GM19238 (cell line): ENCODE measurements around the gene PPP1CB.
"Not testable (repeated sequence)": the region's sequence is repeated elsewhere in the genome, so short reads cannot be mapped to it uniquely, and the experiment has no call there.

Source experiments
- DNase-seq: peaks from one replicate; pipeline ENCODE4 v3.0.0; 2011; ENCODE audit warnings: low spot score; ENCODE audit not compliant: insufficient read length

PPP1CB gene

DNA sequence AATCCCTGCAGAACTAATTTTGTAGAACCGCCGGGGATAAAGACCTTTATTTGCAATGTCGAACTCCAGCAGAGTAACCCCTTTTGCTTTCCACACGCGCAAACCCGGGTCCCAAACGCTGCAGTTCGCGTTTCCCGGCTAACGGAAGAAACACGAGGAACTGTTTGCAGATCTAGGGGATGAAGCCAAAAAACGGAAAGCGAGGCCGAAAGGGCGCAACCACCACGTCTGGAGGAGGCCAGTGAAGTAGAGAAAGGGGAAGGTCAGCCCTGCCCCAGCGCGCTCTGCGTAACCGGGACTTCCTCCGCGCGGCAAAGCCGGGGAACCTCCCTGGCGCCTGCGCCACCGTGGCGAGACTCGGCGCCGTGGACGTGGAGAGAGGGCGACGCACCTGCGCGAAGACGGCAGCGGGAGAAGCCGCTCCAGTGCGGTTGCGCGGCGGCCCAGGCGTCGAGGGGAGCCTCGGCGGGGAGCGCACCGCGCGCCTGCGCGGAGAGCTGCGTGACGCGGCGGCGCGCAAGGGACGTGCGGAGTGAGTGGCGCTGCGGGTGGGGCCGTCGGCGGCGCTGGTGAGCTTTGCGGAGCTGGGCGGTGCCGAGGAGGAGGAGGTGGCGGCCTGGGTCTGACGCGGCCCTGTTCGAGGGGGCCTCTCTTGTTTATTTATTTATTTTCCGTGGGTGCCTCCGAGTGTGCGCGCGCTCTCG is at the start of gene PPP1CB:
TSS of gene PPP1CB (plus strand) at position 579 of the 704 bp plus-strand sequence. CDS start 295 bp downstream, outside the sequence.
- DNase-seq, result peak; percentile 84

GRCh38 chr2:28702415-28702861 is 49.2 kb upstream of the PPP1CB start:
- no peak for DNase-seq

GRCh38 chr2:28702878-28703277 is 48.8 kb upstream of the PPP1CB start:
- no peak for DNase-seq

DNA sequence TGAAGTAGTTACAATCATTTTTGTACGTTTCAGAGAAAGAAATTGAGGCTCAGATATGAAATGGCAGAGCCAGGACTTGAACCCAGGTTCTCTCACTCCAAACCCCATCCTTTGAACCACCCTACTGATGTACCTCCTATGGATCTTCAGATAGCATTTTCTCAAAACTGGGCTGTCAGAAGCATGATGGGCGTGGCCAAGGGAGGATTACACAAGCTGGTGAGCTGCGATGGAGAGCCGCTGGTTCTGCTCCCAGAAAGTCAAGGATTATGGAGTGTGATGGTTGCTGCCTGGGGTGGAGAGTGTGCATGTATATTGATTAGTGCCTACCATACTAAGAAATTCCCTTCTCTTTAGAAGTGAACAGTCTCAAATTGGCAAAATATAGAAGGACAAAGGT is 47.0 kb upstream of the PPP1CB start:
- DNase-seq, result no peak

DNA sequence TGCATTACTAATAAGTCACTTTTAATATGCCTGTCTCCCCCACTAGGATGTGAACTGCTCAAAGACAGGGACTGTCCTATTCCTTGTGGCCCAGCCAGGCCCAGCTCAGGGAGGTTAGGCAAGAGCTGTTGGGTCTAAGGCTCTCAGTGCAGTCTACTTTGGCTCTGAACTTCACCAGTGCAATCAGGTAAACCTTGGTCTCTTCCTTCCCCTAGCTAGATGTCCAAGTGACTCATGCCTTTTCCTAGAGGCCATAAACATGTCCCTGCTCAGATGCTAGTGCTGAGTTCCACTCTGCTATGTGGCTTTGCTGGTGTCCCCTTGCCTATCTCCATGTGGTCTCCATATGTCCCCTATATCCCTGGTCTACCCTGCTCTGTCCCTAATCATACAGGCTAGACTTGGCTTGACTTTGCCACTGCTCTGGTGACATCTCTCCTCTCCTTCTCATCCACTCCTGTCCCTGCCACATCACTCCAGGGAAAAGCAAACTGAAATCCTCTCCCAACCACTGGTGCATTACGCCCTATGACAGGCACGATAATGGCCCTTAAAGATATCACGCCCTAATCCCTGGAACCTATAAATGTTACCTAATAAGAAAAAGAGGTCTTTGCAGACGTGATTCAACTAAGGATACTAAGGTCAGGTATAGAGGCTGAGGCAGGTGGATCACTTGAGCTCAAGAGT is 45.7 kb upstream of the PPP1CB start:
- no peak for DNase-seq

DNA sequence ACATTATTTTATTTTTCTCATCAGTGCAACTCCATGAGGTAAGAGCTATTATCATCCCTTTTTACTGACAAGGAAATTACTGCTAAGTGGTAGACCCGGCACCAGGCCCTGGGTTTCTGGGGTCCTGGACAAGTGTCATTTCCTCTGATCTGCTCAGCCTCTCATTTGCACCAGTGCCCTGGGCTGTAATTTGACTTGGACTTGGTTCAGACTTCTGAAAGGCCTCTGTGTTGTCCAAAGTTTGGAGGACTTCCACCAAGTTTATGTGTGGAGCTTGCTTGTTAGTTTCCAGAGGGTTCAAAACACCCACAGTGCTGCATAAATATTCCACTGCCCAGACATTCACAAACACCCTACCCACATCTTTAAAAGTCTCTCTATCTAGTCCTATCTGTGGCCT is 44.0 kb upstream of the PPP1CB start:
- no peak for DNase-seq

DNA sequence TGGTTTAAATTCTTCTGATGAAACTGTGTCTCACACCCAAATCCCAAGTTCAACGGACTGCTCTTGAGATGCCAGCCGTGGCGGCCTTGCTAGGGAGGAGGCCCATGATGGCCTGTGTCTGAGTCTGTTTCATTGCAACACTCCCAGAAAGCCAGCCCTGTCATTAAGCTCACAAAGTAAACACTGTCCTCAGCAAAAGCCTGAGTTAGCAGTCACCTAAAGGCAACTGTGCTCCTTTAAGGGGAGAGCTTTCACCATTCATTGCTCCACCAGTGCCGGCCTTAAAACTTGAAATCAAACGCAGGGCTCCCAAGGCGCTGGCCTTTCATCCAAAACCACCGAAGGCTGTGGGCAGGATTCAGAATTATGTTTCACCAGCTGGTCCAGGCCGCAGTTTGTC is 42.5 kb upstream of the PPP1CB start:
- DNase-seq, result no peak

DNA sequence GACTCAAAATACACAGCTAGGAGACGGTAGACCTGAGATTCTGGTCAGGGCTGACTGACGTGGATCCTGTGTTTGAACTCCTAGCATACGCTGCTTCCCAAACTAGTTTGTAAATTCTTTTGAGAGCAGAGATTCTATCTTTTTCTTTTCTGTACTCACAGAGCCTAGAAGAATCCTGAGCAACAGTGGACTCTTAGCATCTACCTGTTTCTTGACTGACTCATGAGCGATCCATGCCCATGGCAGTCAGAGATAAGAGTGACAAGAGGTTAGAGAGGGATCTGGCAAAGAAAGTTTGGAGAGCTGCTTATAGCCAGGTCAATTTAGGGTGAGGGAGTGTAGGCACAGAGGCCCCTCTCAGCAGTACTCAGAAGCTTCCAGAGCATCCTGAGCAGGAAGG is 41.1 kb upstream of the PPP1CB start:
- DNase-seq, result no peak

DNA sequence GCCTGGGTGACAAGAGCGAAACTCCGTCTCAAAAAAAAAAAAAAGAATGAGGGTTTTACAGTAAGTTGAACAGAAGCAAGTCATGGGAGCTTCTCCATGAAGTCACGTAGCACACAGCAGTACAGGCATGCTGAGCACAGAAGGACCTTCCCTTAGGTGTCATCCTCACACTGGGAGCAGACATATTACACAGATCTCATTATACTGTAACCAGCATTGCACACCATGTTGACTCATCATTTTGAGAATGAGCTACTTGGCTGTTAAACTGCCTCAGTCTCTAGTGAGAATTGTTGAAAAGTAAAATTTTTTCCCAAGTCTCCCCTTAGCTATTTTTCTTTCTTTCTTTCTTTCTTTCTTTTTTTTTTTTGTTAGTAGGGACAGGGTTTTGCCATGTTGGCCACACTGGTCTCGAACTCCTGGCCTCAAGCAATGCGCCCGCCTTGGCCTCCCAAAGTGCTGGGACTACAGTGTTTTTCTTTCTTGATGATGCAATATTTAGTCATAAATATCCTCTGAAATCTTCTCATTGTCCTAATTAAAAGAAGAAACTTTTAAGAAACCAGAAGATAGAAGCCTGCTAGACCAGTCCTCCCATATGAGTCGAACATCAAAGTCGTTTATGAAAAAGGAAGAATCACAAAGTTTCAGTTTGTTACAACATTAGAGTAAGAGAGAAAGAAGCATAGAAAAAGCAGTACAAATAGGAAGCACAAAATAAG is 37.9 kb upstream of the PPP1CB start:
- no peak for DNase-seq

DNA sequence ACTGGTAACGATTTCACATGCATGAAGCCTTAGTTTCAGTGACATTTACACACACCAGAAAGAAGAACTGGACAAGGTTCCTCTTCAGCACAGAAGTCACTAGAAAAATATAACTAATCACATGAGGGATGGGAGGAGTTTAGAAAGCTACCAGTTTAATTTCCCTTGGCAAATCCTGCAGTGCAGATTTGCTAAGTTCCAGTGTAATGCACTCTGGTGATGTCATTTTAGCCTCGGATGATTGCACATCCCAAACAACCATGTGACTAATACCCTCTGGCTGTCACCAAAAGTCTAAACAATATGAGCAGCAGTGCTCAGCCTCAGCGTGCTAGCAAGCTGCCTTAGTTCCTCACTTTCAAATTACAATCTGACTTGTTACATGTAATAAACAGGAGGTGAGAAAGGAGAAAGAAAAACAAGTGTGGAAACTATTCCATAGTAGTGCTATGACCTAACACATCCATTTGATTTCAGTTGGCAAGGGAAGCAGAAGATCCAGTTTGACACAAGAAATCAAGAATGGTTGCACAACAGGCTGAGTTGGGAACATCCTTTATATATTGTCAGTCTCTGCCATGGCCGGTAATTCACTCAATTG is 35.3 kb upstream of the PPP1CB start:
- DNase-seq, result no peak

DNA sequence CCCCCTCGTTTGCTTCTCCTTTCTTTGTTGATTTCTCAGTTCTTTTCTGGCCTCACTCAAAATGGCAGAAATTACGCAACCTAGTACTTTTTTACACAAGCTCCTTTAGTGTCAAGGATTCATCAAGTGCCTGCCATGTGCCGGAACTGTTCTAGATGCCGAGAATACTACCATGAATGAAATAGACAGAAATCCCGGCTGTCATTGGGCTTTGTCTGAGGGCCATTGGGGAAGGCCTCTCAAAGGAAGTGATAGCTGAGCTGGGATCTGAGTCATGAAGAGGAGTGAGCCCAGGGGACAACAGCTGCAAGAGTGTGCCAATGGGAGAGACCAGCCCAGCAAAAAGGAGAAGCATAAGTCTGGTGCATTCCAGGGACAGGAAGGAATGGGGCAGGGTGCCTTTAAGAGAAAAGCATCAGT is 34.3 kb upstream of the PPP1CB start:
- no peak for DNase-seq

GRCh38 chr2:28720345-28720744 is 31.3 kb upstream of the PPP1CB start:
- DNase-seq, result no peak

- no peak for DNase-seq
Observed at GRCh38 chr2:28721601-28722191, 29.9 kb upstream of the PPP1CB start.

- no peak for DNase-seq
Observed at GRCh38 chr2:28725021-28725711, 26.5 kb upstream of the PPP1CB start.

GRCh38 chr2:28726177-28726576 is 25.5 kb upstream of the PPP1CB start:
- no peak for DNase-seq

- DNase-seq, result no peak
Observed at GRCh38 chr2:28729698-28730097, 21.9 kb upstream of the PPP1CB start.

DNA sequence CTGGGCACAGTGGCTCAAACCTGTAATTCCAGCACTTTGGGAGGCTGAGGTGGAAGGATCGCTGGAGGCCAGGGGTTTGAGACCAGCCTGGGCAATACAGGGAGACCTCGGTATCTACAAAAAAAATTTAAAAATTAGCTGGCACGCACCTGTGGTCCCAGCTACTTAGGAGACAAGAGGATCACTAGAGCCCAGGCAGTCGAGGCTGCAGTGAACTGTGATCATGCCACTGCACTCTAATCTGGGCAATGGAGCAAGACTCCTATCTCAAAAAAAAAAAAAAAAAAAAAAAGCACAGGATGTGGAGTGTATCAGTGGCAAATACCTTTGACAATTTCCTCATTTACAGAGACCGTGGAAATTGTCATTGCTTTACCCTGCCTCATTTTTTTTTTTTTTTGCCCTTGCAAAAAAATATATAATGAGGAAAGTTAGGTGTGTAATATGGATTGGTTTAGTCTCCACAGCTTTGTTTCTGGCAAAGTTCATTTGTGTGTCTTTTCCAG is 20.9 kb upstream of the PPP1CB start:
- DNase-seq, result no peak

DNA sequence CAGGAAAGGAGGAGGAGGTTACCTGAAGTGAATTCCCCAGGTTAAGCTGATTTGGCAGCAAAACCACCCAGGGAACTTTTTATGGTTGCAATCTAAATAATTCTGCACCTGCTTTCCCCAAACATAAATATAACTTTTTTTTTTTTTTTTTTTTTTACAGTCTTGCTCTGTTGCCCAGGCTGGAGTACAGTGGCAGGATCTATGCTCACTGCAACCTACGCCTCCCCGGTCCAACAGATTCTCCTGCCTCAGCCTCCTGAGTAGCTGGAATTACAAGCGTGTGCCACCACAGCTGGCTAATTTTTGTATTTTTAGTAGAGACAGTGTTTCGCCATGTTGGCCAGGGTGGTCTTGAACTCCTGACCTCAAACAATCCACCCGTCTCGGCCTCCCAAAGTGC is 16.1 kb upstream of the PPP1CB start:
- no peak for DNase-seq

- no peak for DNase-seq
Observed at GRCh38 chr2:28736034-28736433, 15.6 kb upstream of the PPP1CB start.

DNA sequence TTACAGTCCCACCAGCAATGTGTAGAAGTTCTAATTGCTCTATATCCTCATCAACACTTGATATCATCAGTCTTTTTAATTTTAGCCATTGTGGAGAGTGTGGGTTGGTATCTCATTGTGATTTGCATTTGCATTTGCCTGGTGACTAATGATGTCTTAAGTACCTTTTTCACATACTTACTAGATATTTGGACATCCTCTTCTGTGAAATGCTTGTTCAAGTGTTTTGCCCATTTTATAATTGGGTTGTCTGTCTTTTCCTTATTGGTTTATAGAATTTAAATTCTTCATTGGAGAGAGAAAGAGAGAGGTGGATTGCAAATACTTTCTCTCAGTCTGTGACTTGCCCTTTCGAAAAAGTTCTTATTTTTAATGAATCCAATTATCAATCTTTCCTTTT is 14.0 kb upstream of the PPP1CB start:
- no peak for DNase-seq

GRCh38 chr2:28742619-28743018 is 9.0 kb upstream of the PPP1CB start:
- not testable (repeated sequence) for DNase-seq
